GM21825 (cell line): ENCODE results near the gene PLPP7.
"Not testable (repeated sequence)": the region's sequence is repeated elsewhere in the genome, so short reads cannot be mapped to it uniquely, and the experiment has no call there.

Experiments used
- ATAC-seq: cut with Tn5 transposase; IDR thresholded peaks from one replicate; pipeline ENCODE4 v1.9.1; 2021; ENCODE audit warnings: mild to moderate bottlenecking, moderate library complexity; ENCODE audit not compliant: unreplicated experiment

The PLPP7 gene

GRCh38 chr9:131289301-131290035, at the start of gene PLPP7:
Gene PLPP7 (plus strand): TSS chr9:131289723. CDS start chr9:131289998, 275 bp downstream.
- ATAC-seq: no peak

- no peak for ATAC-seq
Observed at GRCh38 chr9:131240047-131240921, 49.2 kb upstream of the PLPP7 start.

- not testable (repeated sequence) for ATAC-seq
Observed at GRCh38 chr9:131244331-131244730, 45.2 kb upstream of the PLPP7 start.

GRCh38 chr9:131246618-131247017, 42.9 kb upstream of the PLPP7 start:
- no peak for ATAC-seq

GRCh38 chr9:131252120-131252519, 37.4 kb upstream of the PLPP7 start:
- peak; percentile 3 for ATAC-seq

- no peak for ATAC-seq
Observed at GRCh38 chr9:131253891-131254491, 35.5 kb upstream of the PLPP7 start.

GRCh38 chr9:131254626-131255025, 34.9 kb upstream of the PLPP7 start:
- ATAC-seq: no peak

- ATAC-seq: no peak
Observed at GRCh38 chr9:131255676-131256197, 33.8 kb upstream of the PLPP7 start.

- ATAC-seq: no peak
Observed at GRCh38 chr9:131257266-131258025, 32.1 kb upstream of the PLPP7 start.

- ATAC-seq: no peak
Observed at GRCh38 chr9:131258186-131258585, 31.3 kb upstream of the PLPP7 start.

- no peak for ATAC-seq
Observed at GRCh38 chr9:131258698-131259431, 30.7 kb upstream of the PLPP7 start.

- ATAC-seq: no peak
Observed at GRCh38 chr9:131259432-131259898, 30.1 kb upstream of the PLPP7 start.

GRCh38 chr9:131259916-131260597, 29.5 kb upstream of the PLPP7 start:
- no peak for ATAC-seq

- ATAC-seq: no peak
Observed at GRCh38 chr9:131260751-131261452, 28.6 kb upstream of the PLPP7 start.

- ATAC-seq: no peak
Observed at GRCh38 chr9:131262327-131263032, 27.0 kb upstream of the PLPP7 start.

GRCh38 chr9:131263033-131263343, 26.5 kb upstream of the PLPP7 start:
- not testable (repeated sequence) for ATAC-seq

GRCh38 chr9:131263701-131264100, 25.8 kb upstream of the PLPP7 start:
- no peak for ATAC-seq

- ATAC-seq: no peak
Observed at GRCh38 chr9:131264231-131264630, 25.3 kb upstream of the PLPP7 start.
